ENCODE data around the gene ADCY4. TPM values are rescaled to one million over a fixed set of nuclear protein-coding genes. Genes with fewer than 3 reads are reported as not detected.

Gene ADCY4
- total RNA-seq, 1 experiment from 2014 or later: 1.1 TPM

- ATAC-seq: no peak
- no peaks in the 10 kb centered on the region for H3K27me3 Mint-ChIP-seq (ENCODE audit: low read depth)
- TF ChIP-seq E2F5 (CRISPR knock-in tag; IDR thresholded peaks at IDR 0.05): no peak
- ChIA-PET POLR2A (interaction anchor here (1.1 to 1.6 kb wide), 2 partner anchors 9 to 55 kb away, joined by 3 to 4 read pairs; no protein-coding TSS in a partner anchor), CTCF (interaction anchor here (0.8 to 6.8 kb wide), 11 partner anchors 9 to 59 kb away, joined by 3 to 55 read pairs (median 5); partner anchors contain the start of genes CBLN3, KHNYN and NYNRIN)
- H3K27ac Mint-ChIP-seq: 0 out of 2 replicates have a peak overlapping the region, but pooled peaks have one; percentile 36
- H3K36me3 Mint-ChIP-seq: peaks cover 4% of the 10 kb centered on the region; the same call in 1 of the 2 replicates
- no peaks in the 10 kb centered on the region for H3K9me3 Mint-ChIP-seq
- no peak for DNase-seq (ENCODE audit: low spot score)
- peak overlapping the region; percentile 63 for H3K4me3 Mint-ChIP-seq
- peaks cover 42% of the 10 kb centered on the region for H3K4me1 Mint-ChIP-seq
Observed at GRCh38 chr14:24377126-24377525, 42.3 kb upstream of the ADCY4 start.

GRCh38 chr14:24376448-24377070, 41.7 kb upstream of the ADCY4 start:
- 0 out of 2 replicates have a peak overlapping the region, but pooled peaks have one; percentile 36 for H3K27ac Mint-ChIP-seq
- H3K36me3 Mint-ChIP-seq: peaks cover 4% of the 10 kb centered on the region; the same call in 1 of the 2 replicates
- ATAC-seq (peak; percentile 90), DNase-seq (ENCODE audit: low spot score) (peak; percentile 86)
- TF ChIP-seq MXD4 (CRISPR knock-in tag; IDR thresholded peaks at IDR 0.05; ENCODE audit: borderline replicate concordance): no peak
- TF ChIP-seq ZNF396 (CRISPR knock-in tag; IDR thresholded peaks at IDR 0.05; ENCODE audit: borderline replicate concordance): no peak
- TF ChIP-seq ZNF232 (CRISPR knock-in tag; IDR thresholded peaks at IDR 0.05): no peak
- TF ChIP-seq, protein P1, sequence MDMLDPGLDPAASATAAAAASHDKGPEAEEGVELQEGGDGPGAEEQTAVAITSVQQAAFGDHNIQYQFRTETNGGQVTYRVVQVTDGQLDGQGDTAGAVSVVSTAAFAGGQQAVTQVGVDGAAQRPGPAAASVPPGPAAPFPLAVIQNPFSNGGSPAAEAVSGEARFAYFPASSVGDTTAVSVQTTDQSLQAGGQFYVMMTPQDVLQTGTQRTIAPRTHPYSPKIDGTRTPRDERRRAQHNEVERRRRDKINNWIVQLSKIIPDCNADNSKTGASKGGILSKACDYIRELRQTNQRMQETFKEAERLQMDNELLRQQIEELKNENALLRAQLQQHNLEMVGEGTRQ (CRISPR knock-in tag; IDR thresholded peaks at IDR 0.05): 0 out of 2 replicates have a peak, but pooled peaks have one; percentile 7
- TF ChIP-seq, protein P2, sequence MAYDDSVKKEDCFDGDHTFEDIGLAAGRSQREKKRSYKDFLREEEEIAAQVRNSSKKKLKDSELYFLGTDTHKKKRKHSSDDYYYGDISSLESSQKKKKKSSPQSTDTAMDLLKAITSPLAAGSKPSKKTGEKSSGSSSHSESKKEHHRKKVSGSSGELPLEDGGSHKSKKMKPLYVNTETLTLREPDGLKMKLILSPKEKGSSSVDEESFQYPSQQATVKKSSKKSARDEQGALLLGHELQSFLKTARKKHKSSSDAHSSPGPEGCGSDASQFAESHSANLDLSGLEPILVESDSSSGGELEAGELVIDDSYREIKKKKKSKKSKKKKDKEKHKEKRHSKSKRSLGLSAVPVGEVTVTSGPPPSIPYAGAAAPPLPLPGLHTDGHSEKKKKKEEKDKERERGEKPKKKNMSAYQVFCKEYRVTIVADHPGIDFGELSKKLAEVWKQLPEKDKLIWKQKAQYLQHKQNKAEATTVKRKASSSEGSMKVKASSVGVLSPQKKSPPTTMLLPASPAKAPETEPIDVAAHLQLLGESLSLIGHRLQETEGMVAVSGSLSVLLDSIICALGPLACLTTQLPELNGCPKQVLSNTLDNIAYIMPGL (CRISPR knock-in tag; IDR thresholded peaks at IDR 0.05): 0 out of 2 replicates have a peak, but pooled peaks have one; percentile 34
- TF ChIP-seq SP1 (CRISPR knock-in tag; conservative IDR thresholded peaks at IDR 0.05): 0 out of 2 replicates have a peak, but pooled peaks have one; percentile 31
- TF ChIP-seq IRF2 (CRISPR knock-in tag; IDR thresholded peaks at IDR 0.05; ENCODE audit: borderline replicate concordance, low read depth): no peak
- TF ChIP-seq, protein P3, sequence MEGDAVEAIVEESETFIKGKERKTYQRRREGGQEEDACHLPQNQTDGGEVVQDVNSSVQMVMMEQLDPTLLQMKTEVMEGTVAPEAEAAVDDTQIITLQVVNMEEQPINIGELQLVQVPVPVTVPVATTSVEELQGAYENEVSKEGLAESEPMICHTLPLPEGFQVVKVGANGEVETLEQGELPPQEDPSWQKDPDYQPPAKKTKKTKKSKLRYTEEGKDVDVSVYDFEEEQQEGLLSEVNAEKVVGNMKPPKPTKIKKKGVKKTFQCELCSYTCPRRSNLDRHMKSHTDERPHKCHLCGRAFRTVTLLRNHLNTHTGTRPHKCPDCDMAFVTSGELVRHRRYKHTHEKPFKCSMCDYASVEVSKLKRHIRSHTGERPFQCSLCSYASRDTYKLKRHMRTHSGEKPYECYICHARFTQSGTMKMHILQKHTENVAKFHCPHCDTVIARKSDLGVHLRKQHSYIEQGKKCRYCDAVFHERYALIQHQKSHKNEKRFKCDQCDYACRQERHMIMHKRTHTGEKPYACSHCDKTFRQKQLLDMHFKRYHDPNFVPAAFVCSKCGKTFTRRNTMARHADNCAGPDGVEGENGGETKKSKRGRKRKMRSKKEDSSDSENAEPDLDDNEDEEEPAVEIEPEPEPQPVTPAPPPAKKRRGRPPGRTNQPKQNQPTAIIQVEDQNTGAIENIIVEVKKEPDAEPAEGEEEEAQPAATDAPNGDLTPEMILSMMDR (IDR thresholded peaks at IDR 0.05): peak; percentile 38; the same call in 1 of the 2 replicates
- TF ChIP-seq NR2C2 (CRISPR knock-in tag; IDR thresholded peaks at IDR 0.05): no peak
- no peak for TF ChIP-seq ATF2 (CRISPR knock-in tag; IDR thresholded peaks at IDR 0.05; ENCODE audit: borderline replicate concordance, low read depth)
- H3K4me1 Mint-ChIP-seq: peaks cover 42% of the 10 kb centered on the region
- H3K4me3 Mint-ChIP-seq: peak overlapping the region; percentile 63
- H3K9me3 Mint-ChIP-seq: no peaks in the 10 kb centered on the region
- no peaks in the 10 kb centered on the region for H3K27me3 Mint-ChIP-seq (ENCODE audit: low read depth)
- POLR2A ChIA-PET: interaction anchor here (1.1 to 1.6 kb wide), 2 partner anchors 8 to 55 kb away, joined by 3 to 4 read pairs; no protein-coding TSS in a partner anchor
- CTCF ChIA-PET: interaction anchor here (0.8 to 6.8 kb wide), 11 partner anchors 8 to 60 kb away, joined by 3 to 55 read pairs (median 5); partner anchors contain the start of genes CBLN3, KHNYN and NYNRIN

All from WTC11 (cell line).